Activated naive CD8-positive, alpha-beta T cell treated with anti-CD3 and anti-CD28 coated beads, Interleukin-2, amount 50 U/mL, for 24 hours (primary cell): ENCODE measurements around the gene CNDP2.
A peak's percentile ranks its signal among the peaks of the same experiment; 100 is the strongest.
"Not testable (repeated sequence)": the region's sequence is repeated elsewhere in the genome, so short reads cannot be mapped to it uniquely, and the experiment has no call there.

ENCODE experiments used
- ATAC-seq: fragments of 150-1000 bp; cut with Tn5 transposase; one replicate; pipeline ENCODE4 v1.10.0; 2021
- DNase-seq: peaks from one replicate; pipeline ENCODE4 v3.0.0; 2021
- H3K27ac Mint-ChIP-seq: one replicate; pipeline ENCODE4 v1.8.0; 2021; ENCODE audit warnings: mild to moderate bottlenecking, mixed read lengths
- H3K27me3 Mint-ChIP-seq: one replicate; pipeline ENCODE4 v1.8.0; 2021; ENCODE audit warnings: mixed read lengths
- H3K36me3 Mint-ChIP-seq: one replicate; pipeline ENCODE4 v1.8.0; 2021; ENCODE audit warnings: low read depth, mixed read lengths
- H3K4me1 Mint-ChIP-seq: one replicate; pipeline ENCODE4 v1.8.0; 2021; ENCODE audit warnings: mixed read lengths
- H3K4me3 Mint-ChIP-seq: one replicate; pipeline ENCODE4 v1.8.0; 2021; ENCODE audit warnings: mild to moderate bottlenecking, moderate library complexity, mixed read lengths
- H3K9me3 Mint-ChIP-seq: one replicate; pipeline ENCODE4 v1.8.0; 2021; ENCODE audit warnings: mixed read lengths

CNDP2 gene

GRCh38 chr18:74513883-74514205 is 17.7 kb downstream of the CNDP2 start:
- ATAC-seq (no peak), DNase-seq (no peak)
- Mint-ChIP-seq H3K9me3 (no peaks in the 10 kb centered on the region), H3K4me1 (no peaks in the 10 kb centered on the region), H3K27ac (no peak overlapping the region), H3K4me3 (no peak overlapping the region), H3K36me3 (peaks cover 40% of the 10 kb centered on the region), H3K27me3 (no peaks in the 10 kb centered on the region)

- Mint-ChIP-seq H3K27me3 (no peaks in the 10 kb centered on the region), H3K4me3 (no peak overlapping the region), H3K27ac (no peak overlapping the region), H3K36me3 (peaks cover 41% of the 10 kb centered on the region), H3K9me3 (no peaks in the 10 kb centered on the region), H3K4me1 (no peaks in the 10 kb centered on the region)
- no peak for DNase-seq
- no peak for ATAC-seq
Measured at GRCh38 chr18:74514860-74515495, 18.8 kb downstream of the CNDP2 start.

- Mint-ChIP-seq H3K9me3 (no peaks in the 10 kb centered on the region), H3K4me3 (no peak overlapping the region), H3K36me3 (peaks cover 43% of the 10 kb centered on the region), H3K4me1 (no peaks in the 10 kb centered on the region), H3K27ac (no peak overlapping the region), H3K27me3 (no peaks in the 10 kb centered on the region)
- ATAC-seq, result no peak
- DNase-seq, result no peak
Measured at GRCh38 chr18:74515620-74516231, 19.6 kb downstream of the CNDP2 start.

- DNase-seq (no peak), ATAC-seq (no peak)
- Mint-ChIP-seq H3K36me3 (peaks cover 47% of the 10 kb centered on the region), H3K4me3 (no peak overlapping the region), H3K27me3 (no peaks in the 10 kb centered on the region), H3K4me1 (no peaks in the 10 kb centered on the region), H3K27ac (no peak overlapping the region), H3K9me3 (no peaks in the 10 kb centered on the region)
Measured at GRCh38 chr18:74516271-74517235, 20.4 kb downstream of the CNDP2 start.

- Mint-ChIP-seq H3K36me3 (peaks cover 50% of the 10 kb centered on the region), H3K27ac (no peak overlapping the region), H3K9me3 (no peaks in the 10 kb centered on the region), H3K27me3 (no peaks in the 10 kb centered on the region), H3K4me3 (no peak overlapping the region), H3K4me1 (no peaks in the 10 kb centered on the region)
- DNase-seq, result no peak
- no peak for ATAC-seq
Measured at GRCh38 chr18:74517236-74517630, 21.1 kb downstream of the CNDP2 start.

GRCh38 chr18:74518456-74519295 is 22.5 kb downstream of the CNDP2 start:
- no peak overlapping the region for H3K27ac Mint-ChIP-seq
- H3K36me3 Mint-ChIP-seq, result peaks cover 39% of the 10 kb centered on the region
- no peaks in the 10 kb centered on the region for H3K27me3 Mint-ChIP-seq
- ATAC-seq, result peak; percentile 11
- no peaks in the 10 kb centered on the region for H3K9me3 Mint-ChIP-seq
- DNase-seq, result no peak
- no peaks in the 10 kb centered on the region for H3K4me1 Mint-ChIP-seq
- H3K4me3 Mint-ChIP-seq, result no peak overlapping the region

- H3K27ac Mint-ChIP-seq, result no peak overlapping the region
- no peaks in the 10 kb centered on the region for H3K4me1 Mint-ChIP-seq
- H3K9me3 Mint-ChIP-seq, result no peaks in the 10 kb centered on the region
- peaks cover 39% of the 10 kb centered on the region for H3K36me3 Mint-ChIP-seq
- DNase-seq (no peak), ATAC-seq (no peak)
- H3K4me3 Mint-ChIP-seq, result no peak overlapping the region
- no peaks in the 10 kb centered on the region for H3K27me3 Mint-ChIP-seq
Measured at GRCh38 chr18:74519320-74520095, 23.3 kb downstream of the CNDP2 start.

- Mint-ChIP-seq H3K4me1 (no peaks in the 10 kb centered on the region), H3K27me3 (no peaks in the 10 kb centered on the region), H3K4me3 (no peak overlapping the region), H3K36me3 (peaks cover 36% of the 10 kb centered on the region), H3K27ac (no peak overlapping the region), H3K9me3 (no peaks in the 10 kb centered on the region)
- DNase-seq (no peak), ATAC-seq (no peak)
Measured at GRCh38 chr18:74520096-74520833, 24.1 kb downstream of the CNDP2 start.

GRCh38 chr18:74521068-74521725 is 25.0 kb downstream of the CNDP2 start:
- Mint-ChIP-seq H3K4me1 (no peaks in the 10 kb centered on the region), H3K27me3 (no peaks in the 10 kb centered on the region), H3K4me3 (no peak overlapping the region), H3K9me3 (no peaks in the 10 kb centered on the region), H3K27ac (no peak overlapping the region), H3K36me3 (peaks cover 36% of the 10 kb centered on the region)
- no peak for DNase-seq
- ATAC-seq, result no peak

GRCh38 chr18:74522635-74523548 is 26.7 kb downstream of the CNDP2 start:
- no peak overlapping the region for H3K27ac Mint-ChIP-seq
- no peak for ATAC-seq

GRCh38 chr18:74524097-74524496 is 27.9 kb downstream of the CNDP2 start:
- Mint-ChIP-seq H3K27me3 (no peaks in the 10 kb centered on the region), H3K4me1 (no peaks in the 10 kb centered on the region), H3K9me3 (no peaks in the 10 kb centered on the region), H3K36me3 (peaks cover 26% of the 10 kb centered on the region), H3K4me3 (no peak overlapping the region), H3K27ac (no peak overlapping the region)
- no peak for DNase-seq
- ATAC-seq, result no peak

More at GRCh38 chr18:74522635-74523548, 26.7 kb downstream of the CNDP2 start:
- H3K4me1 Mint-ChIP-seq, result no peaks in the 10 kb centered on the region
- no peak for DNase-seq
- H3K9me3 Mint-ChIP-seq, result no peaks in the 10 kb centered on the region
- no peak overlapping the region for H3K4me3 Mint-ChIP-seq
- peaks cover 28% of the 10 kb centered on the region for H3K36me3 Mint-ChIP-seq
- no peaks in the 10 kb centered on the region for H3K27me3 Mint-ChIP-seq

- not testable (repeated sequence) for H3K4me3 Mint-ChIP-seq, H3K27ac Mint-ChIP-seq, H3K9me3 Mint-ChIP-seq, H3K27me3 Mint-ChIP-seq, DNase-seq, ATAC-seq, H3K4me1 Mint-ChIP-seq
- peaks cover 18% of the 10 kb centered on the region for H3K36me3 Mint-ChIP-seq
Measured at GRCh38 chr18:74524915-74525314, 28.8 kb downstream of the CNDP2 start.
